ENCODE data around the gene CREB5.

DNA sequence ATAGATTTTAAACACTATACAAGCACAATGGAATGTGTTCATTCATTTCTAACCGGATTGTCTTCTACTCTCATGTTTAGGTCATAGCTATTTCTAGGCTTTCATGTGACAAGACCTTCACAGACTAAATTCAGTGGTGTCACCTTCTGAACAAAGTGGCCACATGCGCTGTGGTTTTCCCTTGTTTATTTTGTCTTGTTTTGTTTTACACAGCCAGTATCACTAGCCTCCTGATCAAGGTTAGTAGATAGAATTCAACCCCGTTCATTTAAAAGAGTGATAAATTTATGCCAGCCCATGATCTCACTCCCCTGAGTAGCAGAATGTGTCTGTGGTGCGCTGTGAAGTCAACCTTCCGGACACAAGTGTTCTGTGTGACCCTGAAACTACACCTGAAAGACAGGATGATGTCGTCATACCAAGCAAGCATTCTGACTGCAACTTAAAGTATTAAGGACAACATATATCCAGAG is 209.1 kb downstream of the CREB5 start:
- TF ChIP-seq, protein P1, sequence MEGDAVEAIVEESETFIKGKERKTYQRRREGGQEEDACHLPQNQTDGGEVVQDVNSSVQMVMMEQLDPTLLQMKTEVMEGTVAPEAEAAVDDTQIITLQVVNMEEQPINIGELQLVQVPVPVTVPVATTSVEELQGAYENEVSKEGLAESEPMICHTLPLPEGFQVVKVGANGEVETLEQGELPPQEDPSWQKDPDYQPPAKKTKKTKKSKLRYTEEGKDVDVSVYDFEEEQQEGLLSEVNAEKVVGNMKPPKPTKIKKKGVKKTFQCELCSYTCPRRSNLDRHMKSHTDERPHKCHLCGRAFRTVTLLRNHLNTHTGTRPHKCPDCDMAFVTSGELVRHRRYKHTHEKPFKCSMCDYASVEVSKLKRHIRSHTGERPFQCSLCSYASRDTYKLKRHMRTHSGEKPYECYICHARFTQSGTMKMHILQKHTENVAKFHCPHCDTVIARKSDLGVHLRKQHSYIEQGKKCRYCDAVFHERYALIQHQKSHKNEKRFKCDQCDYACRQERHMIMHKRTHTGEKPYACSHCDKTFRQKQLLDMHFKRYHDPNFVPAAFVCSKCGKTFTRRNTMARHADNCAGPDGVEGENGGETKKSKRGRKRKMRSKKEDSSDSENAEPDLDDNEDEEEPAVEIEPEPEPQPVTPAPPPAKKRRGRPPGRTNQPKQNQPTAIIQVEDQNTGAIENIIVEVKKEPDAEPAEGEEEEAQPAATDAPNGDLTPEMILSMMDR (IDR thresholded peaks at IDR 0.05; ENCODE audit: borderline replicate concordance, extremely low read depth, low read length, poor library complexity, severe bottlenecking) = no peak
- TF ChIP-seq EZH2 (IDR thresholded peaks at IDR 0.05; ENCODE audit: borderline replicate concordance, low read depth, low read length, severe bottlenecking) = no peak

Data from DND-41 (cell line).